A549 (cell line): ENCODE data around the gene KATNA1. TPM values are rescaled to one million over a fixed set of nuclear protein-coding genes. Genes with fewer than 3 reads are reported as not detected.

Source experiments
- ATAC-seq, 2 experiments: fragments of 200-7000 bp in 1 of 2; fragments of >200 bp in 1 of 2; cut with Nextera tagmentation in 1 of 2; cut with Tn5 transposase in 1 of 2; 3 replicates each; pipeline versions ENCODE4 v1.8.0 to v1.9.1; 2018 to 2020; ENCODE audit warnings: mild to moderate bottlenecking in 1 of 2, moderate library complexity in 1 of 2
- CTCF ChIA-PET: fragments of 300-600 bp; sonication (Branson Sonifier 250); formaldehyde crosslinking; extraction: SDS; loops from one replicate; lab custom pipeline; 2021; ENCODE audit warnings: antibody characterized with exemption, inconsistent platforms; lab: Yijun Ruan, JAX
- POLR2A ChIA-PET: fragments of 350-600 bp; formaldehyde crosslinking; extraction: SDS; loops from one replicate; lab custom pipeline; 2021; ENCODE audit warnings: antibody characterized with exemption, inconsistent platforms; lab: Yijun Ruan, JAX
- DNase-seq, 2 experiments: peaks; one replicate each; pipeline versions ENCODE4 v3.0.0 to v3.0.0-alpha.2; 2011 to 2016; ENCODE audit warnings: low read depth in 1 of 2, low spot score in 1 of 2
- FAIRE-seq: peaks from 2 replicates; lab custom pipeline; 2011; peaks lifted over from hg19 to GRCh38; lab: Jason Lieb, UNC
- H3K27ac ChIP-seq, 2 experiments: fragments of >200 bp; sonication (Bioruptor Twin); formaldehyde crosslinking; 3 replicates each; pipeline ENCODE4 v1.5.1; 2016 to 2017
- H3K4me1 ChIP-seq: fragments of >200 bp; sonication (Bioruptor Twin); formaldehyde crosslinking; 3 replicates; pipeline ENCODE4 v1.6.1; 2016
- H3K4me2 ChIP-seq: fragments of >200 bp; sonication (Bioruptor Twin); formaldehyde crosslinking; 3 replicates; pipeline ENCODE4 v1.6.1; 2016
- H3K4me3 ChIP-seq: fragments of >200 bp; sonication (Bioruptor Twin); formaldehyde crosslinking; 3 replicates; pipeline ENCODE4 v1.5.1; 2016
- H3K9me3 ChIP-seq: fragments of >200 bp; sonication (Bioruptor Twin); formaldehyde crosslinking; 3 replicates; pipeline ENCODE4 v1.6.1; 2016
- ATOH8 ChIP-seq: fragments of 250-450 bp; sonication (Bioruptor Pico); IDR thresholded peaks from 2 replicates; pipeline ENCODE4 v1.5.0; 2020; ENCODE audit warnings: low read depth, mild to moderate bottlenecking, moderate library complexity
- CBX8 ChIP-seq: fragments of 200-600 bp; sonication (generic); IDR thresholded peaks from 2 replicates; pipeline ENCODE4 v1.6.1; 2016
- CHD4 ChIP-seq: fragments of 200-600 bp; sonication (generic); IDR thresholded peaks from 2 replicates; pipeline ENCODE4 v1.6.1; 2016; ENCODE audit warnings: antibody characterized with exemption, mild to moderate bottlenecking, borderline replicate concordance
- CTCF ChIP-seq: fragments of >200 bp; sonication (Bioruptor Twin); formaldehyde crosslinking; IDR thresholded peaks from 3 replicates; pipeline ENCODE4 v1.5.1; 2016
- E2F6 ChIP-seq: IDR thresholded peaks from 2 replicates; pipeline ENCODE4 v1.6.1; 2012; ENCODE audit warnings: low read depth, borderline replicate concordance
- EHMT2 ChIP-seq: fragments of 200-600 bp; sonication (generic); IDR thresholded peaks from 2 replicates; pipeline ENCODE4 v1.6.1; 2016; ENCODE audit warnings: antibody characterized with exemption, low read depth, mild to moderate bottlenecking, moderate library complexity
- EP300 ChIP-seq, 2 experiments: fragments of >200 bp; sonication (Bioruptor Twin); formaldehyde crosslinking; IDR thresholded peaks; 2 replicates in 1 of 2; 3 replicates in 1 of 2; pipeline ENCODE4 v1.6.1; 2016 to 2017
- ESRRA ChIP-seq: fragments of 150-350 bp; IDR thresholded peaks from 2 replicates; pipeline ENCODE4 v1.6.1; 2014; ENCODE audit warnings: mild to moderate bottlenecking, low read length, borderline replicate concordance
- FOSL2 ChIP-seq, 2 experiments: fragments of 450-650 bp in 1 of 2; fragments of >200 bp in 1 of 2; sonication (Bioruptor Twin) in 1 of 2; formaldehyde crosslinking; IDR thresholded peaks; 2 replicates each; pipeline versions ENCODE4 v1.5.0 to v1.6.1; 2016 to 2020; ENCODE audit warnings: mild to moderate bottlenecking in 1 of 2, moderate library complexity in 1 of 2
- FOXS1 ChIP-seq: fragments of 250-450 bp; sonication (Bioruptor Pico); IDR thresholded peaks from 2 replicates; pipeline ENCODE4 v1.5.0; 2020; ENCODE audit warnings: mild to moderate bottlenecking, moderate library complexity
- HDAC2 ChIP-seq: fragments of 200-600 bp; sonication (generic); IDR thresholded peaks from 2 replicates; pipeline ENCODE4 v1.6.1; 2016
- HES2 ChIP-seq: fragments of >200 bp; sonication (Bioruptor Twin); formaldehyde crosslinking; IDR thresholded peaks from 2 replicates; pipeline ENCODE4 v1.6.1; 2016
- HMGXB4 ChIP-seq: fragments of 250-450 bp; sonication (Bioruptor Pico); IDR thresholded peaks from 2 replicates; pipeline ENCODE4 v1.5.0; 2021; ENCODE audit warnings: mild to moderate bottlenecking, moderate library complexity, borderline replicate concordance
- HOXB13 ChIP-seq: fragments of 250-450 bp; sonication (Bioruptor Pico); IDR thresholded peaks from 2 replicates; pipeline ENCODE4 v1.5.0; 2020; ENCODE audit warnings: low read depth, mild to moderate bottlenecking, moderate library complexity
- JUN ChIP-seq, 2 experiments: fragments of >200 bp; sonication (Bioruptor Twin); formaldehyde crosslinking; IDR thresholded peaks; 2 replicates in 1 of 2; 3 replicates in 1 of 2; pipeline ENCODE4 v1.6.1; 2016 to 2017
- MAX ChIP-seq: IDR thresholded peaks from 2 replicates; pipeline ENCODE4 v1.6.1; 2012
- MAZ ChIP-seq: fragments of 150-350 bp; IDR thresholded peaks from 2 replicates; pipeline ENCODE4 v1.6.1; 2014; ENCODE audit warnings: antibody characterized with exemption, low read depth, low read length, borderline replicate concordance
- MYC ChIP-seq: IDR thresholded peaks from 2 replicates; pipeline ENCODE4 v1.6.1; 2012; ENCODE audit warnings: mild to moderate bottlenecking, inconsistent platforms, low read length, improper control_type of control experiment, borderline replicate concordance
- NPAS2 ChIP-seq: fragments of 250-450 bp; sonication (Bioruptor Pico); IDR thresholded peaks from 2 replicates; pipeline ENCODE4 v1.8.0; 2022; ENCODE audit warnings: mild to moderate bottlenecking, moderate library complexity, borderline replicate concordance
- PHF8 ChIP-seq: fragments of 200-600 bp; sonication (generic); IDR thresholded peaks from 2 replicates; pipeline ENCODE4 v1.6.1; 2016; ENCODE audit warnings: low read depth, mild to moderate bottlenecking, antibody characterized with exemption, moderate library complexity, borderline replicate concordance
- POLR2A ChIP-seq: IDR thresholded peaks from 2 replicates; pipeline ENCODE4 v1.6.1; 2012; ENCODE audit warnings: mild to moderate bottlenecking, low read length
- RCOR1 ChIP-seq: fragments of 150-350 bp; IDR thresholded peaks from 2 replicates; pipeline ENCODE4 v1.6.1; 2014; ENCODE audit warnings: antibody characterized with exemption, low read length, low read depth
- REST ChIP-seq: fragments of 200-600 bp; sonication (generic); IDR thresholded peaks from 2 replicates; pipeline ENCODE4 v1.6.1; 2016; ENCODE audit warnings: antibody characterized with exemption, mild to moderate bottlenecking, moderate library complexity
- RNF2 ChIP-seq: fragments of 200-600 bp; sonication (generic); IDR thresholded peaks from 2 replicates; pipeline ENCODE4 v1.6.1; 2016; ENCODE audit warnings: low read depth, mild to moderate bottlenecking, antibody characterized with exemption, moderate library complexity, borderline replicate concordance
- SMC3 ChIP-seq: fragments of >200 bp; sonication (Bioruptor Twin); formaldehyde crosslinking; IDR thresholded peaks from 3 replicates; pipeline ENCODE4 v1.6.1; 2018; ENCODE audit warnings: inconsistent platforms
- TFCP2L1 ChIP-seq: fragments of 250-450 bp; sonication (Bioruptor Pico); IDR thresholded peaks from 2 replicates; pipeline ENCODE4 v1.5.0; 2021; ENCODE audit warnings: mild to moderate bottlenecking
- TP53 ChIP-seq: fragments of 250-450 bp; sonication (Bioruptor Pico); IDR thresholded peaks from 2 replicates; pipeline ENCODE4 v1.5.0; 2021; ENCODE audit warnings: mild to moderate bottlenecking, moderate library complexity
- ZFP36 ChIP-seq: fragments of 450-650 bp; IDR thresholded peaks from 2 replicates; pipeline ENCODE4 v1.6.1; 2014; ENCODE audit warnings: borderline replicate concordance; ENCODE audit not compliant: partially characterized antibody
- ZSCAN20 ChIP-seq: fragments of 250-450 bp; sonication (Bioruptor Pico); IDR thresholded peaks from 2 replicates; pipeline ENCODE4 v1.8.0; 2022; ENCODE audit warnings: mild to moderate bottlenecking, moderate library complexity
- WGBS: methylation state at CpG from one replicate; pipeline ENCODE4 v1.1.6; 2017; ENCODE audit errors: missing lambda C conversion rate; 5-methylcytosine and 5-hydroxymethylcytosine counted together
- polyA plus RNA-seq, 4 experiments: library from polyadenylated mRNA; depleted of rRNA in 3 of 4; stranded (reverse); fragments of >200 nt; fragmentation: RNase III in 1 of 4; extraction: RNeasy Plus Mini Kit Qiagen cat#74134 plus additional on column Dnase treatment in 1 of 4; gene quantifications; 2 replicates in 3 of 4; 3 replicates in 1 of 4; pipeline ENCODE4 v1.2.3, GENCODE V29; 2011 to 2017

Gene KATNA1
- polyA plus RNA-seq, 2 of the 4 experiments (the other 2 are of a cell fraction), result 9.4 to 27.0 TPM

- no peak for TF ChIP-seq CHD4
- TF ChIP-seq FOSL2 (IDR thresholded peaks at IDR 0.05), result no peak
- no peak for TF ChIP-seq FOSL2 (CRISPR knock-in tag; IDR thresholded peaks at IDR 0.05)
- no peak for TF ChIP-seq MAZ
- no peak for TF ChIP-seq RNF2
- TF ChIP-seq HES2, result no peak
- TF ChIP-seq EP300 (IDR thresholded peaks at IDR 0.05), result no peak
- no peak for TF ChIP-seq MAX
- TF ChIP-seq HDAC2, result no peak
- no peak for TF ChIP-seq POLR2A
- no peak for TF ChIP-seq JUN (IDR thresholded peaks at IDR 0.05)
- no peak for TF ChIP-seq PHF8
- TF ChIP-seq FOXS1 (CRISPR knock-in tag), result no peak
- TF ChIP-seq SMC3, result no peak
- TF ChIP-seq MYC, result no peak
- TF ChIP-seq ZSCAN20, result no peak
- no peak for TF ChIP-seq RCOR1
- no peak for TF ChIP-seq ZFP36
- no peak for TF ChIP-seq HMGXB4
- TF ChIP-seq TFCP2L1 (CRISPR knock-in tag), result no peak
- TF ChIP-seq E2F6, result no peak
- DNase-seq (no peak), ATAC-seq (no peak), FAIRE-seq (no peak)
- POLR2A ChIA-PET, result no interaction called here
- Histone ChIP-seq H3K9me3 (no peaks in the 10 kb centered on the region), H3K27ac (no peak overlapping the region), H3K4me2 (no peak overlapping the region), H3K4me1 (peaks cover 10% of the 10 kb centered on the region; the same call in 2 of the 3 replicates), H3K4me3 (no peak overlapping the region)
- CTCF ChIA-PET, result no interaction called here
These were observed 2.5 kb upstream of the KATNA1 start for GRCh38 chr6:149651056-149651455.

- WGBS, result 73% methylated on average over 3 of the region's 3 CpGs
- Histone ChIP-seq H3K4me2 (peak overlapping the region; percentile 94), H3K4me3 (peak overlapping the region; percentile 60; the same call in 2 of the 3 replicates), H3K4me1 (peaks cover 14% of the 10 kb centered on the region; the same call in 2 of the 3 replicates), H3K9me3 (no peaks in the 10 kb centered on the region), H3K27ac (no peak overlapping the region)
- DNase-seq (no peak), ATAC-seq (no peak), FAIRE-seq (no peak)
- TF ChIP-seq EHMT2 (no peak), CBX8 (no peak), ATOH8 (CRISPR knock-in tag) (no peak), CTCF (no peak), MYC (no peak), FOXS1 (CRISPR knock-in tag) (no peak), REST (no peak), TP53 (CRISPR knock-in tag) (no peak), NPAS2 (CRISPR knock-in tag) (no peak), MAZ (no peak), ESRRA (no peak), HOXB13 (CRISPR knock-in tag) (no peak), PHF8 (no peak)
- ChIA-PET POLR2A (no interaction called here), CTCF (no interaction called here)
These were observed 1.9 kb downstream of the KATNA1 start for GRCh38 chr6:149646599-149646998.
